GM19395 (cell line): ENCODE measurements around the gene KHNYN.
"Not testable (repeated sequence)": the region's sequence is repeated elsewhere in the genome, so short reads cannot be mapped to it uniquely, and the experiment has no call there.

Experiments used
- ATAC-seq: cut with Tn5 transposase; IDR thresholded peaks from one replicate; pipeline ENCODE4 v1.9.1; 2021; ENCODE audit warnings: mild to moderate bottlenecking, moderate library complexity; ENCODE audit not compliant: unreplicated experiment

The KHNYN gene

DNA sequence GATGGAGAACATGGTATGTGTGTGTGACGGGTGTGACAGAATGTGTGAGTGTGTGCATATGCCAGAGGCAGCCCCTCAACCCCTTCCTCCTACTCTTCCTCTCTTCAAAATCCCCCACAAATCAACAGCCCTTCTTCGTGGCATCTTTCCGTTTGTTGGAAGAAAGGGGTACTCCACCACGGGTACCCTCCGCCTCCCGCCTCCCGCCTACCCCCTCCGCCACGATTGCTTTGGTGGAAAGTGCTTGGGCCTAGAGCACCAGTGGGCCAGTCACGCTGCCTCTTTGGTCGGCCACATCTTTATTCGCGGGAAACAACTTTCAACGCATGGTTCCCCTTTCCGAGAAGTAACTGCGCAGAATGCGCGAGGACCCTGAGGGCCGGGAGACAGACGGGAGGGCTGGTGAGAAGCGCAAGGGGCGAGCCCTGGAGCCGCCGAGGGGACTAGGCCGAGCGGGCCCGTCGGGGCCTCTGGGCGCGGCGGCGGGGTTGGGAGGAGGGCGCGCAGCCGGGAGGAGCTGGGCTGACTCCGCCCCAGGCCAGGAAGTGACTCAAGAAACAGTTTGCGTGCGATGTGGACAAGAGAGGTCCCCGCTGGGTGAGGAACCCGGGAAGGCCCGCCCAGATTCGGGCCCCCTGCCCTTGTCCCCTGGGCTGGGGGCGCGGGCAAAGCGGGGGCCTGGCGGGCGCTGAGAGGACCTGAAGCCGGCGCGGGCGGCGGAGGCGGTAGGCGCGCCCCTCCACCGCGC is at the start of gene KHNYN, which contains the start of gene CBLN3:
TSS of gene KHNYN (plus strand) at position 560 of the 748 bp plus-strand sequence. CDS start 777 bp downstream, outside the sequence.
TSS of gene CBLN3 (minus strand) at position 274 of the 748 bp plus-strand sequence. CDS start 614 bp downstream, outside the sequence.
- peak; percentile 88 for ATAC-seq

DNA sequence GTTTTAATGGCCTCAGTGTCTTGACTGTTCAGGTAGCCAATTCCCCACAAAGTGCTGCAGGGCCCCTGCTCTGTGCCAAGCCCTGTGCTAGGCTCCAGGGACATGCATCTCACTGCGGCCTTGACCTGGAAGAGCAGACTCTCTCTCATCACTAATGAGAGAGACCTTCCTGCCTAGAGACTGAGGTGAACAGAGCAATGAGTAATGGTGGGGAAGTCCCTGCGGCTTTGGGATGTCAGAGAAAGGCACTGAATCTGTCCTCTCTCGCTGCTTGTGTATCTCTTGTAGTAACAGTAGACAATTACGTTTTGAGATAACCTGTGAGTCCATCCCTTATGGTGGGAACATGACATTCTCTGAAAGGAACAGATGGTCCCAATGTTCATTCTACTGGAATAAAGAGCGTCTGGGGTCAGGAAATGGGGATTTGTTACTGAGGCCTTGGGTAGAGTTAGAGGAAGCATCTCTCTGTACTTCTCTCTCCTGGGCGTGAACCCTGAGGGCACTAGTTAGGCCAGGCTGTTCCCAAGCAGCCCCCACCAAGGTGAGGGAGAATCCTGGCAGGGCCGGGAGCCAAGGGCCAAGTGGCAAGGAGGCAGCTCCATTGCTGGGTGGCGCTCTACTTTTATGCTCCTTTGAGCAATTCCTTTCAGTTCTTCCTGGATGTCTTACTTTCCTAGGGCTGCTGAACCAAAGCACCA is 48.2 kb upstream of the KHNYN start:
- ATAC-seq, result no peak

GRCh38 chr14:24382064-24382371 is 47.7 kb upstream of the KHNYN start:
- ATAC-seq, result no peak

- no peak for ATAC-seq
Observed at GRCh38 chr14:24384169-24384568, 45.6 kb upstream of the KHNYN start.

GRCh38 chr14:24385524-24385923 is 44.2 kb upstream of the KHNYN start:
- no peak for ATAC-seq

- ATAC-seq, result no peak
Observed at GRCh38 chr14:24387009-24387345, 42.8 kb upstream of the KHNYN start.

DNA sequence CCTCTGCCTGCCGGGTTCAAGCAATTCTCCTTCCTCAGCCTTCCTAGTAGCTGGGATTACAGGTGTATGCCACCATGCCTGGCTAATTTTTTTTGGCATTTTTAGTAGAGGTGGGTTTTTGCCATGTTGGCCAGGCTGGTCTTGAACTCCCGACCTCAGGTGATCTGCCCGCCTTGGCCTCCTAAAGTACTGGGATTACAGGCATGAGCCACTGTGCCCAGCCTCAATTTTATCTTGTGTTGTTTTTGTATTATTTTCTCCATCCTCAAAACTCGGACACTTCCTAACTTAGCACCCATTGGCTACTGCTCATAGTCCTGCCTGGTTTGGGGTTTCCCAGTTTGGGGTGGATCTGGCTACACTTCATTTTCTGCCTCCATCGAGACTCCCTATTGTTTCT is 42.2 kb upstream of the KHNYN start:
- not testable (repeated sequence) for ATAC-seq

GRCh38 chr14:24388474-24389179 is 41.1 kb upstream of the KHNYN start:
- no peak for ATAC-seq

DNA sequence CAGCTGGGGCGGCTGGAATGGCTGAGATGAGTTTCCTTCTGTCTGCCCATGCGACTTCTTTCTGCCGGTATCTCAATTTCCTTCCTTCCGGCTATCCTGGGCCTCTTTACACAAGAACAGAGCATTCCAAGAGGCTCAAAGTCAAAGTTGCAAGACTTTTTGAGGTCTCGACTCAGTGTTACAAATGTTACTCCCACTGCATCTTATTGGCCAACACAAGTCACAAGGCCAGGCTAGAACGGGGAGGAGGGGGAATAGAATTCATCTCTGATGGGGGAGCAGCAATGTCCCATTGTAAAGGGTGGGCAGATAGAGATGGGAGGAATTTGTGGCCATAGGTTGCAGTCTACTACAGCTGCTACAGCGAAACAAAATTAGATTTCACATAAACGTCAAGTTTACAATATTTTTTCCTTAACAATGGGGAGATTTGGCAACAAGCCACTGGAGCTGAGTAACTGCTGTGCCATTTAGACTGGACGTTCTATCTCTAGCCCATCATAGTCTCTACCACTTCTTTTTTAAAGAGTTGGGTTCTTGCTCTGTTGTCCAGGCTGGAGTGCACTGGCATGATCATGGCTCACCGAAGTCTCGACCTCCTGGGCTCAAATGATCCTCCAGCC is 40.4 kb upstream of the KHNYN start:
- ATAC-seq, result no peak

DNA sequence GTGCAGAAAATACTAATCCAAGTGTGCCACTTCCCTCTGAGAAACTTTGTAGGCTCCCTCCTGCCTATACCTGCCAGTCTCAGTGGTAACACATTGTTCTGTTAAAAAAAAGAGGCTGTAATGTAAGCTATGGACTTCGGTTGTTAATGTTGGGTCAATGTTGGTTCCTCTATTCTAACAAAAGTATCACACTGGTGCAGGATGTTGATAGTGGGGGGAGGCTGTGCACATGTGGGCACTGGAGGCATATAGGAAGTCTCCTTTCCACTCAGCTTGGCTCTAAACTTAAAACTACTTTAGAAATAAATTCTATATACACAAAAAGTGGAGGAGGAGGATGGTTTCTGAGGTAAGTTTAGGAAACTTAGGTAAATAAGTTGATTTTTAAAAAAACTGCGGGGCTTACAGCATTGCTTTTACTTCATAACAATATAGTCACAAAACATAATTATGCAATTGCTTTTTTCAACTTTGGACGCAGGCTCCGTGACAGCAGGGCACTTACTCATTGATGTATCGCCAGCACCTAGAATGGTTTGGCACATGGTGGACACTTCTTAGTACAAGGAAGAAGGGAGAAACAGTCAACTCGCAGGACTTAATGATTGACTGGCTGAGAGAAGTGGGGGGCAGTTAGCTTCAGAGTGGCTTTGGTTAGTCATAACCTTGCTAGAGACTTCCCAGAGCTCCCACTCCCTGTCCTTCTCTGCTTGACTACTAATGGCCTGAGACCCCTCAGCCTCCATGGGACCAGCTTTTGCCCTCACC is 38.9 kb upstream of the KHNYN start:
- no peak for ATAC-seq

- ATAC-seq, result no peak
Observed at GRCh38 chr14:24392325-24393091, 37.2 kb upstream of the KHNYN start.

GRCh38 chr14:24394275-24394674 is 35.5 kb upstream of the KHNYN start:
- no peak for ATAC-seq

GRCh38 chr14:24395609-24396582 is 33.9 kb upstream of the KHNYN start:
- ATAC-seq, result no peak

- no peak for ATAC-seq
Observed at GRCh38 chr14:24397639-24398292, 32.0 kb upstream of the KHNYN start.

GRCh38 chr14:24398293-24398652 is 31.5 kb upstream of the KHNYN start:
- ATAC-seq, result no peak

DNA sequence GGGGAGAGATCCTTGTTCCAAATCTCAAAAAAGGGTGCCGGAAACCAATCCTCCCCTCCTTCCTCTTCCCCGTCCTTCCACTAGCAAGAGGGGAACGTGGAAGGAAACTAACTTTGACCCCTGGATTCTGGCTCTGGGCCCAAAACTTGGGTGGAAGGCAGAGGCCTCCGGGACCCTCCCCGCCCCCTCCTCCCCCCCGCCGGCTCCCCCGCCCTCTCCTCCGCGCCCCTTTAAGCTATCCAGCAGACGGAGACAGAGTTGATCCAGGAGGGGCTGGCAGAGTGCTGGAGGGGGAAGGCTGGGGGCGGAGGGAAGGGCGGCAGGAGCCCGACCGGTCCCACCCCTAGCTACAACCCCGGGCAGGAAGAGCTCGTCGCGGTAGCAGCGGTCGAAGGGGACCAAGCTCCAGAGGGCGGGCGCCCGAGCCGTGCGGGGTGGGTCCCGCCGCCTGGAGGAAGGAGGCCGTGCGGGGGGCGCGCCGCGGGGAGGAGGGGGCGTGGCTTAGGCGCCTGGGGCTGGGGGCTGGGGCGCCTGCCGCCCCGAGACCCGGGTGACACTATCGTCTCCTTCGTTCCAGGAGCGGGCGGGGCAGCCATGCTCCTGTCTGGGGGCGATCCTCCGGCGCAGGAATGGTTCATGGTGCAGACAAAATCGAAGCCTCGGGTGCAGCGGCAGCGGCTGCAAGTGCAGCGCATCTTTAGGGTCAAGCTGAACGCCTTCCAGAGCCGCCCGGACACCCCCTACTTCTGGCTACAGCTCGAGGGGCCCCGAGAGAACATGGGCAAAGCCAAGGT is 30.9 kb upstream of the KHNYN start, which contains the start of gene NYNRIN:
TSS of gene NYNRIN (plus strand) at position 351 of the 794 bp plus-strand sequence. CDS start at position 595, 244 bp downstream.
- no peak for ATAC-seq

DNA sequence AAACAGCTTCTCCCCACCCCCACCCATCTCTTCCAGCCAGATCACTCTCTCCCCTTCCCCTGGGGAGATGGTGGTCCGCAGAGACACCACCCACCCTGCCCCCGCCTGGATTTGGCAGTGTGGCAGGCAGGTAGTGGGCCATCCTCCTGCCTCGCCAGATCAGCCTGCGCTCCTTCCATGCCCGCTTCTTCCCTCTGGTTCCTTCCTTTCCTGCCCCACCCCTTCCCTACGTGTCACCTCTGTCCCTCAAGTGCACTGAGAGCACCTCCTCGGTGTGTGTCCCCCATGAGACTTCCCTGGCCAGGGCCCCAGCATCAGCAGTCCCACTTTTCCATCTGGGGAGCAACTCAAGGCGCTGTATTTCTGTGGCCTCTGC is 30.3 kb upstream of the KHNYN start:
- ATAC-seq, result no peak
